GM18517 (cell line): ENCODE data around the gene SNAI1.

Source experiments
- ATAC-seq: cut with Tn5 transposase; IDR thresholded peaks from one replicate; pipeline ENCODE4 v1.9.1; 2021; ENCODE audit warnings: mild to moderate bottlenecking, moderate library complexity; ENCODE audit not compliant: unreplicated experiment

The SNAI1 gene

GRCh38 chr20:50032955-50033666, 50.3 kb downstream of the SNAI1 start:
- ATAC-seq, result no peak

GRCh38 chr20:50034567-50035180, 51.9 kb downstream of the SNAI1 start:
- no peak for ATAC-seq

GRCh38 chr20:50036703-50037102, 53.9 kb downstream of the SNAI1 start:
- ATAC-seq, result no peak

GRCh38 chr20:50037123-50037522, 54.3 kb downstream of the SNAI1 start:
- no peak for ATAC-seq

GRCh38 chr20:50037575-50037974, 54.8 kb downstream of the SNAI1 start:
- no peak for ATAC-seq

- ATAC-seq, result no peak
Measured at GRCh38 chr20:50038169-50038568, 55.4 kb downstream of the SNAI1 start.
